IMR-90 (cell line): Measurements from ENCODE around the gene ARHGAP10. TPM values are rescaled to one million over a fixed set of nuclear protein-coding genes. Genes with fewer than 3 reads are reported as not detected.

Experiments
- ATAC-seq: fragments of 200-7000 bp; cut with Tn5 transposase; 2 replicates; pipeline ENCODE4 v1.9.1; 2020; ENCODE audit warnings: low read depth, mild to moderate bottlenecking, moderate library complexity
- BruUV-seq: library from RNA; stranded (reverse); fragments of 400-500 nt; replicated peaks from 2 replicates; lab custom pipeline; 2021; lab: Mats Ljungman, UMichigan
- CTCF ChIA-PET: fragments of 300-600 bp; formaldehyde crosslinking; extraction: SDS; loops from one replicate; lab custom pipeline; 2021; ENCODE audit warnings: antibody characterized with exemption; lab: Yijun Ruan, JAX
- POLR2A ChIA-PET: fragments of 300-600 bp; sonication (Branson Sonifier 250); formaldehyde crosslinking; loops from one replicate; lab custom pipeline; 2022; ENCODE audit warnings: antibody characterized with exemption; ENCODE audit not compliant: unreplicated experiment; lab: Charles Lee
- DNase-seq: peaks from one replicate; pipeline ENCODE4 v3.0.0; 2013
- H2AFZ ChIP-seq: replicated peaks from 2 replicates; pipeline ENCODE3; 2013; ENCODE audit warnings: low read length, mild to moderate bottlenecking; ENCODE audit not compliant: poor library complexity
- H2AK5ac ChIP-seq: 2 replicates; pipeline ENCODE4 v1.6.1; 2013; ENCODE audit warnings: low read depth, low read length, inconsistent platforms
- H2AK9ac ChIP-seq: replicated peaks from 2 replicates; pipeline ENCODE3; 2013; ENCODE audit warnings: mild to moderate bottlenecking, low read depth, low read length, moderate library complexity; ENCODE audit not compliant: poor library complexity
- H2BK120ac ChIP-seq: 2 replicates; pipeline ENCODE4 v1.6.1; 2013; ENCODE audit warnings: low read depth, low read length, inconsistent platforms
- H2BK15ac ChIP-seq: 3 replicates; pipeline ENCODE4 v1.6.1; 2013; ENCODE audit warnings: low read depth, low read length, inconsistent platforms
- H2BK20ac ChIP-seq: 2 replicates; pipeline ENCODE4 v1.6.1; 2013; ENCODE audit warnings: low read depth, mild to moderate bottlenecking, inconsistent platforms, low read length, moderate library complexity
- H2BK5ac ChIP-seq: 2 replicates; pipeline ENCODE4 v1.6.1; 2013; ENCODE audit warnings: mild to moderate bottlenecking, low read depth, low read length, inconsistent platforms; ENCODE audit not compliant: poor library complexity, severe bottlenecking
- H3K14ac ChIP-seq: replicated peaks from 2 replicates; pipeline ENCODE4 v1.6.1; 2013; ENCODE audit warnings: low read depth, low read length, inconsistent platforms
- H3K18ac ChIP-seq: 2 replicates; pipeline ENCODE4 v1.6.1; 2013; ENCODE audit warnings: low read depth, low read length, control low read depth
- H3K23ac ChIP-seq: 2 replicates; pipeline ENCODE4 v1.6.1; 2013; ENCODE audit warnings: low read depth, low read length, inconsistent platforms
- H3K27ac ChIP-seq: 2 replicates; pipeline ENCODE4 v1.5.1; 2013; ENCODE audit warnings: mild to moderate bottlenecking, control low read depth, low read length; ENCODE audit not compliant: insufficient read depth
- H3K27me3 ChIP-seq: 2 replicates; pipeline ENCODE4 v1.6.1; 2013; ENCODE audit warnings: low read length; ENCODE audit not compliant: control insufficient read depth, insufficient read depth
- H3K36me3 ChIP-seq: 2 replicates; pipeline ENCODE4 v1.6.1; 2013; ENCODE audit warnings: low read length, mixed read lengths; ENCODE audit not compliant: control insufficient read depth, insufficient read depth
- H3K4ac ChIP-seq: 2 replicates; pipeline ENCODE4 v1.6.1; 2013; ENCODE audit warnings: low read depth, low read length, inconsistent platforms
- H3K4me1 ChIP-seq: 2 replicates; pipeline ENCODE4 v1.6.1; 2013; ENCODE audit warnings: low read length, mixed read lengths; ENCODE audit not compliant: control insufficient read depth, insufficient read depth
- H3K4me2 ChIP-seq: 2 replicates; pipeline ENCODE4 v1.6.1; 2013; ENCODE audit warnings: low read depth, mild to moderate bottlenecking, control low read depth, low read length, moderate library complexity
- H3K4me3 ChIP-seq: 2 replicates; pipeline ENCODE4 v1.5.1; 2013; ENCODE audit warnings: low read depth, mild to moderate bottlenecking, control low read depth, low read length, moderate library complexity; ENCODE audit not compliant: insufficient read depth
- H3K56ac ChIP-seq: 2 replicates; pipeline ENCODE4 v1.6.1; 2013; ENCODE audit warnings: low read length, inconsistent platforms; ENCODE audit not compliant: insufficient read depth; ENCODE audit errors: extremely low read depth
- H3K79me1 ChIP-seq, 2 experiments: 2 replicates each; pipeline ENCODE4 v1.6.1; 2013; ENCODE audit warnings: low read length in 2 of 2, inconsistent platforms in 1 of 2, low read depth in 1 of 2
- H3K9ac ChIP-seq: 2 replicates; pipeline ENCODE4 v1.6.1; 2013; ENCODE audit warnings: low read depth, low read length, control low read depth
- H3K9me1 ChIP-seq: 2 replicates; pipeline ENCODE4 v1.6.1; 2013; ENCODE audit warnings: low read length, inconsistent platforms; ENCODE audit not compliant: insufficient read depth
- H3K9me3 ChIP-seq: 2 replicates; pipeline ENCODE4 v1.6.1; 2013; ENCODE audit warnings: low read length; ENCODE audit not compliant: control insufficient read depth, insufficient read depth
- H4K20me1 ChIP-seq: 2 replicates; pipeline ENCODE4 v1.6.1; 2013; ENCODE audit warnings: low read length, inconsistent platforms; ENCODE audit not compliant: insufficient read depth
- H4K5ac ChIP-seq: 2 replicates; pipeline ENCODE4 v1.6.1; 2013; ENCODE audit warnings: mild to moderate bottlenecking, low read depth, low read length, control low read depth
- H4K8ac ChIP-seq, 2 experiments: 2 replicates each; pipeline ENCODE4 v1.6.1; 2013; ENCODE audit warnings: low read depth in 2 of 2, low read length in 2 of 2, control low read depth in 1 of 2, inconsistent platforms in 1 of 2
- H4K91ac ChIP-seq: 2 replicates; pipeline ENCODE4 v1.6.1; 2013; ENCODE audit warnings: low read depth, low read length, inconsistent platforms; ENCODE audit not compliant: insufficient read depth
- BHLHE40 ChIP-seq: fragments of 150-350 bp; IDR thresholded peaks from 2 replicates; pipeline ENCODE4 v1.6.1; 2016; ENCODE audit warnings: mild to moderate bottlenecking, low read depth, low read length
- CEBPB ChIP-seq: IDR thresholded peaks from 2 replicates; pipeline ENCODE4 v1.6.1; 2012; ENCODE audit warnings: low read depth, low read length, improper control_type of control experiment
- CHD1 ChIP-seq: IDR thresholded peaks from 2 replicates; pipeline ENCODE4 v1.6.1; 2012; ENCODE audit warnings: low read depth, low read length, improper control_type of control experiment
- CTCF ChIP-seq: conservative IDR thresholded peaks from 2 replicates; pipeline ENCODE4 v1.5.1; 2012; ENCODE audit warnings: mild to moderate bottlenecking, low read depth, low read length, improper control_type of control experiment
- ELK1 ChIP-seq: fragments of 150-350 bp; IDR thresholded peaks from 2 replicates; pipeline ENCODE4 v1.6.1; 2016; ENCODE audit warnings: low read depth, mild to moderate bottlenecking, low read length, moderate library complexity, borderline replicate concordance
- FOS ChIP-seq: fragments of 150-350 bp; IDR thresholded peaks from 2 replicates; pipeline ENCODE4 v1.6.1; 2016; ENCODE audit warnings: low read depth, low read length
- MAFK ChIP-seq: IDR thresholded peaks from 2 replicates; pipeline ENCODE4 v1.6.1; 2012; ENCODE audit warnings: low read depth, low read length, improper control_type of control experiment
- MAZ ChIP-seq: IDR thresholded peaks from 2 replicates; pipeline ENCODE4 v1.6.1; 2012; ENCODE audit warnings: low read depth, mild to moderate bottlenecking, low read length, improper control_type of control experiment, moderate library complexity, borderline replicate concordance
- MXI1 ChIP-seq: IDR thresholded peaks from 2 replicates; pipeline ENCODE4 v1.6.1; 2012; ENCODE audit warnings: low read depth, mild to moderate bottlenecking, low read length, moderate library complexity, borderline replicate concordance
- POLR2A ChIP-seq: IDR thresholded peaks from 2 replicates; pipeline ENCODE4 v1.6.1; 2012; ENCODE audit warnings: mild to moderate bottlenecking, low read depth, low read length
- RAD21 ChIP-seq: IDR thresholded peaks from 2 replicates; pipeline ENCODE4 v1.6.1; 2012; ENCODE audit warnings: low read length, improper control_type of control experiment
- RCOR1 ChIP-seq: IDR thresholded peaks from 2 replicates; pipeline ENCODE4 v1.6.1; 2012; ENCODE audit warnings: mild to moderate bottlenecking, low read length, improper control_type of control experiment; ENCODE audit not compliant: insufficient replicate concordance
- RFX5 ChIP-seq: IDR thresholded peaks from 2 replicates; pipeline ENCODE4 v1.8.0; 2012; ENCODE audit warnings: low read depth, mild to moderate bottlenecking, low read length, moderate library complexity
- SMC3 ChIP-seq: fragments of 150-350 bp; IDR thresholded peaks from 2 replicates; pipeline ENCODE4 v1.6.1; 2016; ENCODE audit warnings: low read depth, mild to moderate bottlenecking, antibody characterized with exemption, low read length, moderate library complexity
- USF2 ChIP-seq: fragments of 150-350 bp; IDR thresholded peaks from 2 replicates; pipeline ENCODE4 v1.6.1; 2017; ENCODE audit warnings: mild to moderate bottlenecking, antibody characterized with exemption, low read length, low read depth
- WGBS, 2 experiments: methylation state at CpG; one replicate each; pipeline versions ENCODE4 v1.1.5 to v1.1.7; 2013; ENCODE audit warnings: missing lambda C conversion rate in 2 of 2; ENCODE audit not compliant: insufficient read length in 1 of 2; ENCODE audit errors: extremely low coverage in 2 of 2; 5-methylcytosine and 5-hydroxymethylcytosine counted together
- dilution Hi-C: fragments of 300-500 bp; cut with HindIII; formaldehyde crosslinking; loops from one replicate; pipeline ENCODE4 v1.14.3; 2018; ENCODE audit warnings: low sequenced_read_pairs; ENCODE audit not compliant: unreplicated experiment
- in situ Hi-C: fragments of 300-500 bp; cut with MboI; formaldehyde crosslinking; loops from 3 replicates; pipeline ENCODE4 v1.14.3; 2019; ENCODE audit warnings: low sequenced_read_pairs, inconsistent platforms, mixed read lengths
- intact Hi-C: fragments of 100-400 bp; cut with micrococcal nuclease; formaldehyde crosslinking; loops from 2 replicates; pipeline ENCODE4 v1.10.0; 2022
- polyA plus RNA-seq, 3 experiments: library from polyadenylated mRNA; depleted of rRNA; stranded (reverse); fragments of >200 nt; gene quantifications; 2 replicates each; pipeline ENCODE4 v1.2.3, GENCODE V29; 2012; ENCODE audit warnings: low replicate concordance in 1 of 3
- total RNA-seq: library from RNA; depleted of rRNA; stranded (reverse); fragments of >200 nt; gene quantifications from 2 replicates; pipeline ENCODE4 v1.2.3, GENCODE V29; 2012

Gene ARHGAP10
- total and polyA plus RNA-seq, 2 of the 4 experiments (the other 2 are of a cell fraction) = 27.1 to 29.4 TPM

DNA sequence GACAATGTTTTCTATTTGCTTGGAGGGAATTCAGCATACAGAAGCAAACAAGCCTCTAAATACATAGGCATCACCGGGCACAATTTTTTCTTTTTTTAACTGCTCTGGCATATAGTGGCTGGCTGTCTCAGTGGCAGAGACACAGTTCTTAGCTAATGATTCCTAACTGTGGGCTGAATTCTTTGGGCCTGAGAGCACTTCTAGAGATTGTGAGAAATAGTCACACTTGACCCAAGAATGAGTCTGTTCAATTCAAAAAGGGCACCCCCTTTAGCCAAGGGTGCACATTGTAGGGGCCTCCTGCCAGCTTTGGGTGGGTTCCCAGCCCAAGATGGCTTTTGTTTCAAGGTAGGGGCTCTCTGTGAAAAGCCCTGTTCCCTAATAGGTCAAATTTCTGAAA lies 345.7 kb downstream of the ARHGAP10 start:
- no CpG with 5 or more reads among the region's 1 CpG for WGBS, 2 experiments
- no peak overlapping the region for H3K56ac ChIP-seq
- H4K20me1 ChIP-seq = no peaks in the 10 kb centered on the region
- dilution Hi-C loops = no loop called here
- H2BK15ac ChIP-seq = no peak overlapping the region
- DNase-seq = no peak
- intact Hi-C loops = no loop called here
- H4K8ac ChIP-seq = no peak overlapping the region
- H2AFZ ChIP-seq = no peak overlapping the region
- H3K23ac ChIP-seq = no peak overlapping the region
- H4K91ac ChIP-seq = no peak overlapping the region
- no peak overlapping the region for H3K9ac ChIP-seq
- no peak overlapping the region for H2AK5ac ChIP-seq
- no peaks in the 10 kb centered on the region; a peak in 1 of 4 replicates for H3K79me1 ChIP-seq
- H4K5ac ChIP-seq = no peak overlapping the region
- H2BK5ac ChIP-seq = no peak overlapping the region
- no peak for ATAC-seq
- H3K27ac ChIP-seq = no peak overlapping the region
- no TSS peak for BruUV-seq
- H2BK20ac ChIP-seq = no peak overlapping the region
- H3K4me1 ChIP-seq = peaks cover 2% of the 10 kb centered on the region; the same call in 1 of the 2 replicates
- peaks cover 16% of the 10 kb centered on the region for H3K9me3 ChIP-seq
- in situ Hi-C loops = no loop called here
- ChIA-PET POLR2A (no interaction called here), CTCF (no interaction called here)
- no peak overlapping the region for H3K14ac ChIP-seq
- peaks cover 51% of the 10 kb centered on the region for H3K36me3 ChIP-seq
- no peak for TF ChIP-seq CHD1
- TF ChIP-seq CEBPB = no peak
- TF ChIP-seq RAD21 = no peak
- TF ChIP-seq MXI1 = no peak
- no peak for TF ChIP-seq BHLHE40
- no peak for TF ChIP-seq POLR2A
- TF ChIP-seq FOS = no peak
- no peak for TF ChIP-seq CTCF
- no peak for TF ChIP-seq USF2
- no peak for TF ChIP-seq RFX5
- TF ChIP-seq SMC3 = no peak
- TF ChIP-seq RCOR1 = no peak
- no peak for TF ChIP-seq MAZ
- no peak for TF ChIP-seq MAFK
- TF ChIP-seq ELK1 = no peak
- H2AK9ac ChIP-seq = no peak overlapping the region
- H3K9me1 ChIP-seq = no peaks in the 10 kb centered on the region
- H3K4ac ChIP-seq = no peak overlapping the region
- H3K18ac ChIP-seq = no peak overlapping the region
- H3K4me3 ChIP-seq = no peak overlapping the region
- no peak overlapping the region for H2BK120ac ChIP-seq
- H3K4me2 ChIP-seq = no peak overlapping the region
- no peaks in the 10 kb centered on the region for H3K27me3 ChIP-seq
